ENCODE measurements around the gene FLT1.

The FLT1 gene

DNA sequence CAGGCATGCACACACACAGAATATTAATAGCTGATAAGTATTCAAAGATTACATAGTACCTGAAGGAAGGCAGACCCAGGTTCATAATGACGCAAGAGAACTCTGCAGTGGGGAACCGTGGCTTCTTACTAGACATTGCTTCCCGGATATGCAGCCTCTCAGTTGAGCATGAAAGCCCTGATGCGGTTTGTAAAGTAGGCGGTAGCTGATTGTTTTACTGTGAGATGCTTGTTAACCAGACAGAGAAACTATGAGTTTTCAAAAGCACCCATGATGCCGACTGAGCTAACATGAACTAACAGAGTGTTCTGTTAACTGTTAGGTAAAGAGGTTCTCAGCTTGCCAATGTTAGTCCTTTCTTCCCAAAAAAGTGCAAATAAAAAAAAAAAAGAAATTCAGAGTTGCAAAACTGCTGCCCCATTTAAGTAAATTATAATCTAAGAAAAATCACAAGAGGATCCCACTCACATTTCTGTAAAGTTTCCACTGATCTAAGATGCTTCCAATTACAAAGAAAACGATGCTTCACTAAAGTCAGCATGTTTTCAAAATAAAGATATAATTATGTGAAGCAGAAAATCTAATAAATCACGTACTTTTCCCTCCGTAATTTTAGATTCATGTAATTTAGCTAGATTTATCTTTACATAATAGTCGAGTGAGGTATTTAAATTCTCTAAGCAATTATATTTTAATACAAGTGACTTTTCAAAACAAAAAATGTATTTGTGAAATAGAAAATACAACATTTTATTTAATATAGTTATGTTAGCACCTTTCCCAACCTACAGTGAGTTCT is 2.2 kb downstream of the FLT1 start:
- DNase-seq (ENCODE audit: low read depth): no peak
- no peak overlapping the region for H3K4me3 ChIP-seq (ENCODE audit: low read length)
- TF ChIP-seq CTCF (IDR thresholded peaks at IDR 0.05; ENCODE audit: insufficient read depth, low read depth, low read length, missing control alignments): no peak

DNA sequence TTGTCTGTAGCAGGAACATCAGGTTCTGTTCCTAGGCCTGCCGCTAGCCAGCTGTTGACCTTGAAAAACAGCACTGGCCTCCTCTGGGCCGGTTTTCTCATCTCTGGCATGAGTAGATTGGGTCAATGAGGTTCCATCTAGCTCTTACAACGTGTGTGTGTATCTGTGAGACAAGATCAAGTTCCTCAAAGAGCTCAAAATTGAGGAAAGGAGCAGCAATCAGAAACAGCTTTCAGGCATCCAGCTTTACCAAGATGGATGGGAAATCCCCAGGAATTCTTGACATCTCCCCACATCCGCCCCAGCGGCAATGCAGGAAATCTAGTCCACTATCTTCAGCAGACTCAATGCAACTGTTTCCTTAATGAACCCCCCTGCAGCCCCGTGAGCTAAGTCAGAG is 4.9 kb downstream of the FLT1 start:
- DNase-seq (ENCODE audit: low read depth): no peak
- no peak for TF ChIP-seq CTCF (IDR thresholded peaks at IDR 0.05; ENCODE audit: insufficient read depth, low read depth, low read length, missing control alignments)
- no peak overlapping the region for H3K4me3 ChIP-seq (ENCODE audit: low read length)

GRCh38 chr13:28489524-28489931 is 5.4 kb downstream of the FLT1 start:
- no peak for DNase-seq (ENCODE audit: low read depth)
- no peak overlapping the region for H3K4me3 ChIP-seq (ENCODE audit: low read length)
- TF ChIP-seq CTCF (IDR thresholded peaks at IDR 0.05; ENCODE audit: insufficient read depth, low read depth, low read length, missing control alignments): no peak

- TF ChIP-seq CTCF (IDR thresholded peaks at IDR 0.05; ENCODE audit: insufficient read depth, low read depth, low read length, missing control alignments): no peak
- DNase-seq (ENCODE audit: low read depth): no peak
- no peak overlapping the region for H3K4me3 ChIP-seq (ENCODE audit: low read length)
Measured at GRCh38 chr13:28488376-28489005, 6.4 kb downstream of the FLT1 start.

GRCh38 chr13:28485996-28486543 is 8.9 kb downstream of the FLT1 start:
- no peak for TF ChIP-seq CTCF (IDR thresholded peaks at IDR 0.05; ENCODE audit: insufficient read depth, low read depth, low read length, missing control alignments)
- no peak overlapping the region for H3K4me3 ChIP-seq (ENCODE audit: low read length)
- DNase-seq (ENCODE audit: low read depth): no peak

- H3K4me3 ChIP-seq (ENCODE audit: low read length): no peak overlapping the region
- no peak for TF ChIP-seq CTCF (IDR thresholded peaks at IDR 0.05; ENCODE audit: insufficient read depth, low read depth, low read length, missing control alignments)
- DNase-seq (ENCODE audit: low read depth): no peak
Measured at GRCh38 chr13:28485551-28485950, 9.4 kb downstream of the FLT1 start.

All from epithelial cell of esophagus (primary cell).